Inflammatory macrophage (primary cell): ENCODE data around the gene NFIX.

Source experiments
- DNase-seq, 2 donors: peaks; one replicate each; pipeline ENCODE4 v3.0.0-alpha.2; 2020 to 2022

The NFIX gene

DNA sequence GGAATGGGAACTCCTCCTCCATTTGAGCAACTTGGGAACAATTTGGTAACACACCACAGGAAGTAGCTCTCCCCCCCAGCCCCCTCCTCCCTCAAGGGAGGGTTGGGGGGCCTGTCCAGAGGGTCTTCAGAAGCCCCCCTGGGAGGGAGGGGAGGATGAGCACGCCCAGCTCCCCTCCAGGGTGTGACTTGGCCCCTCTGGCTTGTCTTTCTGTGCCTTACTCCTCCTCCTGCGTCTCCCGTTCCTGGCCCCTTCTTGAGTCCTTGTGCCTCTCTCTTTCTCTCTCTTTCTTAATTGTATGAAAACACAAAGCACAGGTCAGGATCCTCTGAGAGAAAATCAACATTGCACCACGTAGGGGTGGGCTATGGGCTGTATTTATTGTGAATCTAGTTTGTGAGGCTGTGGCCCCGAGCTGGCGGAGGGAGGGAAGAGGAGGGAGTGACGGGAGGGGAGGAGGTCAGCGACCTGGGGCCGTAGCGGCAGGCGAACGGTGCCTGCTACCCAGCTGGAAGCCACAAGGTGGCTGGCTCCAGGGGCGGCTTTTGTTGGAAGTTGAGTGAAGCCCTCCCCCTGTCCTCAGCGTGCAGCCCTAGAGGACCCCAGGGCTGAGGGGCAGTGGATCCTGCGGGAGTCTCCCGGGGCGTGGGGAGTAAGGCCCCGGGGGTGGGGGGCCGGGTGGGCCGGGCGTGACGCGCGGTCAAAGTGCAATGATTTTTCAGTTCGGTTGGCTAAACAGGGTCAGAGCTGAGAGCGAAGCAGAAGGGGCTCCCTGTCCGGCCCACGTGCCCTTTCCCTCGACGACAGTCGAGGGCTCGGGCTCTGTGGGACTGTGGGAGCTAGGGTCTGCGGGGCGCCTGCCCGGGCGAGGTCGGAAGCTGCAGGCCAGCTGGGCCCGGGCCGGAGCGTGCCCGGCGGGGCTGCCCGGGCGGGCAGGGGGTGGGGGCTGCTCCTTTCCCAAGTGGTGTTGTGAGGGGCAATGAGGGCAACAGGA, 101.0 kb downstream of the NFIX start:
- DNase-seq: peak in 1 of 2 donors; percentile 31

DNA sequence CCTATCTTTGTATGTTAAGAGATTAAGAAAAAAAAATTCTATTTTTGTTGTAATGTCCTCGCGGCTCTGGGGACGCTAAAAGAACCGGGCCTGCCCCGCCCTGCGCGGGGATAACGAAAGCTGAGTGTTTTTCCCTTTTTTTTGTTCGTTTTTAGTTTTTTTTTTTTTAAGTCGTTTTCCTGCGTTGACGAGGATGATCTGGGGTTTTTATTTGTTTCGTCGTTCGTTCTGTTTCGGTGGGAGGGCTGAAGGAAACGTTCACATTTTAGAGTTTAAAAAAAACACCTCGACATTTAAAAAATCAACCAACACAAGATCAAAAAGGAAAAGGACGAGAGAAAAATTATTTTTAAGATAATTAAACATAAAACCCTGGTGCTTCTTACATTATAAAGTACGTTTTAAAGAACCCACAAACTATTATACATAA, 101.8 kb downstream of the NFIX start:
- DNase-seq: peak; percentile 17 to 26

- DNase-seq: peak in 1 of 2 donors; percentile 61
Observed at GRCh38 chr19:13097463-13098258, 102.4 kb downstream of the NFIX start.

GRCh38 chr19:13098277-13099072, 103.2 kb downstream of the NFIX start:
- peak; percentile 63 to 74 for DNase-seq

GRCh38 chr19:13099073-13099999, 104.1 kb downstream of the NFIX start:
- peak; percentile 85 to 92 for DNase-seq

DNA sequence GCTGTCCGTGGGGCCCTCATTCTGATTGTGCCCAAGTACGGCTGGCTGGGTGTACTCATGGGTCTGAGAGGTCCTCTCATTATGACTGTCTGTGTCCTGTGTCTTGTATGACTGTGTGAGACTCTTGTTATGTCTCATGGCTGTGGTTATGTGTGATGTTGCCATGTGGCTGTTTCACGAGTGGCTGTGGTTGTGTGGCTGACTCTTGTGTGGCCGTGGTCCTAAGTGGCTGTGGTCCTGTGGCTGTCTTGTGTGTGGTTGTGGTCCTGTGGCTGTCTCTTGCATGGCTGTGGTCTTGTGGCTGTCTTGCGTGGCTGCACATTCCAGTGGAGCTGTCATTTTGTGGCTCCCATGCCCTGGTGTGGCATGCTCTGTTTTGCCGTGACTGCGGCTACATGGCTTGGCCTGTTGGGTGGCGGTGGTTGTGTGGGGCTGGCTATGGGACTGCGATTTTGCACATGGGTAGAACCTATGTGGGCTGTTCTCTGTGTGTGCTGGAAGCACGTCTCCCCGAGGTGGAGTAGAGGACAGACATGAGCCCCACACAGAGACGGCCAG, 104.8 kb downstream of the NFIX start:
- peak; percentile 32 to 37 for DNase-seq

DNA sequence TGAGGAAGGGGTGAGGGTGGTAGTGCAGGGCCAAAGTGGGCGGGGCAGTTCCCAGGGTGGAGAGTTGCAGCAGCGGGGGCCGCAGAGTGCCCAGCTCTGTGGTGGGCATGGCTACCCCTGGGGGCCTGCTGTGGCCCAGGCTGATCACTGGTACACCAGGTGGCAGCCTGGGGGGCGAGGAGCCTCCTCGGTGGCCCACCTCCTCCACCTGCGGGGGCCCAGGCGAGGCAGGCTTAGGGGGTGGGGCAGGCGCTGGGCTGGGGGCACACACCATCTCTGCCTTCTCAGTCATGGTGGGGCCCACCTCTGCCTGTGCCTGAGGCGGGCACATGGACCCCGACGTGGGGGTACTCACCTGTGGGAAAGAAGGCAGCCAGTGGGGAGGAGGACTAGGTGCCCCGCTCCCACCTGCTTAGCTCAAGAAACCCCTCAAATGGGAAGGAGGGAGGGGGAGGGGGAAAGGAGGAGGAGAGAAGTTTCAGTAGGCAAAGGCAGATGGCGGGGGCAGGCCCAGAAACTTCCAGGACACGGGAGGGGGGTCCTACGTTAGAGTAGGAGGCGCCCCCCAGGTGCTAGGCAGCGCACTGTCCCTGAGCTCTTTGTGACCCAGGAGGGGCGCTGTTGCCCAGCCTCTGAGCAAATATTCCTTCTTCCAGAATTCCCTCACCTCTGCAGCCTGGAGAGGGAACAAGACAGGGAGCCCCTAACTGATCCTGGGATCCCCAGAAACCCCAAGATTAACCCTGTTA, 105.7 kb downstream of the NFIX start:
- no peak for DNase-seq

DNA sequence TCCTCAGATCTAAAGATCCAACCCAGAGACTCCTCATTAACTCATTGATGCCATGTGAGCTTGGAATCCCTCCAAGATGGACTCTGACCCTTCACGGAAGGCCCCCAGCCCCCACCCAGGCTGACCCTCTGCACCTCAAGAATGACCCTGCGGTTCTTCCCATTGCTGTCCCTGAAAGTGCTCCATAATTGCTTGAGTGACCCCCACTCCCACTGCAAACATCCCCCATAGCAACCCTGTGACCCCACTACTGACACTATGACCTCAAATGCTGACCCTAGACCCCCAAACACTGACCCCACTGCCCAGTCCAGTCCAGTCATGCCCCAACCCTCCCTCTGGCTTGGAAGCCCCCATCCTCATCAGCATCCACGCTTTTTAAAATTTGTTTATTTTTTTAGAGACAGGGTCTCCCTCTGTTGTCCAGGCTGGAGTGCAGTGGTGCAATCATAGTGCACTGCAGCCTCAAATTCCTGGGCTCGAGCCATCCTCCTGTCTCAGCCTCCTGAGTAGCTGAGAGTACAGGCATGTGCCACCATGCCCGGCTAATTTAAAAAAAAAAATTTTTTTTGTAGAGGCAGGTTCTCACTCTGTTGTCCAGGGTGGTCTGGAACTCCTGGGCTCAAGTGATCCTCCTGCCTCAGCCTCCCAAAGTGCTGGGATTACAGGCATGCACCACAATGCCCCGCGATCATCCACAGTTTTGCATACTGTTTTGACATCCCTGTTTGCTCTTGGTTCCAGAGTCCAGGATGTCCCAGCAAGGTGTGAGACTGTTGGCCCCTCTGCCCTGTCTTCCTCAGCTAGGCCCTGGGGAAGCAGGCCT, 106.5 kb downstream of the NFIX start:
- no peak for DNase-seq

- DNase-seq: no peak
Observed at GRCh38 chr19:13102416-13102665, 107.1 kb downstream of the NFIX start.

DNA sequence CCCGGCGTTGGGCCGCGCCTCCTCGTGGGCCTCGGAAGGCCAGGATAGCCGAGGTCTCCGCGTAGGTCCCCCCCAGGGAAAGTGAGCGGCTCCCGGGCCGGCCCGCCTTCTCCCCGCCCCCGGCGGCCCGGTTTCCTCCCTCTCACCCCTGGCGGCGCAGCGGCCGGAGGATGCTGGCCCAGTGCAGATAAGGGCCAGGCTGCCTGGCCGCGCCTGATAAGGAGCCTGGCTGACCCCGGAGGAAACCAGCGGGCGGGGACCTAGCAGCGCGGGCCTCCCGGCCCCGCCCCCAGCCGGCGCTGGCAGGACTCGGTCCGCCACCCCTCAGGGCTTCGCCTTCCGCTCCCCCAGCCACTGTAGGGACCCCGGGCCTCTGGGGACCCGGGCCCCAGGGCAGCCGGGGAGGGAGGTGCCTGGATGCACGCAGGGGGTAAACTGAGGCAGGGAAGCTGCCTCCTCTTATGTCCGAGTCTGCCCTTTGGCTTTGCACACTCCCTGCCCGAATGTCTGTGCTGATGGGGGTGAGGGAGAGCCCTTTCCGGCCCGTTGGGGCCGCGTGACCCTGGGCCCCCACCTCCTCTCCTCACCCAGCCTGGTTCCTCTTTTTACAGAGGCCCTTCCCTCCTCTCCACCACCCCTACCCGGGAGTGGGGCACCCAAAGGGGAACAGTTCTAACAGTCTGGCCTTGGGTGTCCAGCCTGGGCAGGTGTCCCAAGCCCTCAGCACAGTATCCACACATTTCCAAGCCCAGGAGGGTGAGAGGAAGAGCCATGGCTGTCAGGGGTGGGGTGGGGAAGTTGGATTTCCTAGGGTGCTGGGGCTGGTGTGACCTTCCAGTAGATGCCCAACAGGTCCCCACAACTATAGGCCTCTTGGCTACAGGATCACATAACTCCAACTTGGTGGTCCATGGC, 107.6 kb downstream of the NFIX start, which contains the start of gene LYL1:
TSS of gene LYL1 (minus strand) at position 193 of the 915 bp plus-strand sequence. CDS start 1,687 bp downstream, outside the sequence.
- DNase-seq: peak; percentile 92 to 94

- peak in 1 of 2 donors; percentile 27 for DNase-seq
Observed at GRCh38 chr19:13103581-13104359, 108.5 kb downstream of the NFIX start.

- peak; percentile 53 to 61 for DNase-seq
Observed at GRCh38 chr19:13104360-13104847, 109.1 kb downstream of the NFIX start.

DNA sequence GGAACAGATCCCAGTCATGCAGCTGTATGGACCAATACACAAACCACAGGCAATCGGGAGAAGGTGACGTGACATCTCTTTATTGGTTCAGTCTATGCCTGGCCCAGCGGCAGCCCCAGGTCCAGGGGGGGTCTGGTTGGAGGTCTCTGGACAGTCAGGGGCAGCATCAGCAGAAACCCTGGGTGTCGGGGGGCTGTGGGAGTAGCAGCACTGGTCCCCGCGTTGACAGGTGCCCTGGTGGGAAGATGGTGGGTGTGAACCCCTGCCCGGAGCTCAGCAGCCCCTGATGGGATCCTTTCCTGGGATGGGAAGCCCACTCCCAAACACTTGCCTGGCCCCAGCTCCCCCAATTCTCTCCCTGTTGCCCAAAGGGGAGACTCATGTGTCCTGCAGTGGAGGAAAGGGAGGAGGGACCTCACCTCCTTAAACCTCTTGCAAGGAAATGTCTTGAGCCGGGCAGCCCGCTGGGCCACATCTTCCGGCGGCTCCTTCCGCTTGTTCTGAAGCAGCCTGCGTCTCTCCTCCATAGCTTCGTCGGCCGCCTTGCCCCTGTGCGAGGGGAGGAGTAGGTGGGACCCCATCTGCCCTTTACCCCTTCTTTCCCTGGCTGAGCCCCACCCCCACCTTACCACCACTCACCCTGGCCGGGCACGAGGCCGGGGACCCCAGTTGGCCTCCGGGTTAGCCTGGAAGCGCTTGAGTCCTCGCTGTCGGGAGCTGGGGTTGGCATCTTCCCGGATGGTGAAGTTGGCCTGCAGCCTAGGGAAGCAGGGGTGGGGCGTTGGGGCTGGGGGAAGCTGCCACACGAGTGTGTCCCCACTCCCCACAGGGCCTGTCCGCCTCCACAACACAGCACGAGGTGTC, 109.8 kb downstream of the NFIX start:
- peak; percentile 28 to 54 for DNase-seq

- no peak for DNase-seq
Observed at GRCh38 chr19:13109361-13110098, 114.3 kb downstream of the NFIX start.

- DNase-seq: no peak
Observed at GRCh38 chr19:13110099-13110610, 114.9 kb downstream of the NFIX start.
